SK-N-SH (cell line): Measurements from ENCODE around the gene CDH23. TPM values are rescaled to one million over a fixed set of nuclear protein-coding genes. Genes with fewer than 3 reads are reported as not detected.

Source experiments
- CTCF ChIA-PET: fragments of 300-600, 350-600 bp; formaldehyde crosslinking; extraction: SDS; loops from one replicate; lab custom pipeline; 2021; lab: Yijun Ruan, JAX
- POLR2A ChIA-PET: fragments of 350-600 bp; sonication (Branson Sonifier 250); formaldehyde crosslinking; extraction: SDS; loops from one replicate; lab custom pipeline; 2020; ENCODE audit warnings: antibody characterized with exemption, inconsistent platforms; lab: Yijun Ruan, JAX
- DNase-seq: peaks from one replicate; pipeline ENCODE4 v3.0.0; 2012
- H2AFZ ChIP-seq: fragments of 200-600 bp; sonication (generic); 2 replicates; pipeline ENCODE4 v1.8.1; 2016; ENCODE audit warnings: antibody characterized with exemption, mild to moderate bottlenecking, low read depth
- H3F3A ChIP-seq: fragments of 200-600 bp; sonication (generic); replicated peaks from 2 replicates; pipeline ENCODE3; 2016; ENCODE audit warnings: antibody characterized with exemption, mild to moderate bottlenecking; ENCODE audit not compliant: insufficient read depth
- H3K27ac ChIP-seq, 2 experiments: fragments of 200-500 bp in 1 of 2; fragments of 200-600 bp in 1 of 2; sonication (Bioruptor generic) in 1 of 2; sonication (generic), shearing (Covaris generic) in 1 of 2; 2 replicates each; pipeline versions ENCODE4 v1.5.1 to v1.6.1; 2014 to 2016; ENCODE audit warnings: low read depth in 2 of 2, inconsistent platforms in 1 of 2, low read length in 1 of 2, mild to moderate bottlenecking in 1 of 2, mixed read lengths in 1 of 2
- H3K27me3 ChIP-seq: fragments of 200-600 bp; sonication (generic), shearing (Covaris generic); 2 replicates; pipeline ENCODE4 v1.6.1; 2016; ENCODE audit warnings: mixed run types; ENCODE audit not compliant: insufficient read depth
- H3K36me3 ChIP-seq, 2 experiments: fragments of 200-500 bp in 1 of 2; fragments of 200-600 bp in 1 of 2; sonication (Bioruptor generic) in 1 of 2; sonication (generic) in 1 of 2; replicated peaks in 1 of 2; 2 replicates each; pipeline versions ENCODE3 to v1.5.1; 2014 to 2016; ENCODE audit warnings: low read length in 1 of 2, mild to moderate bottlenecking in 1 of 2; ENCODE audit not compliant: insufficient read depth in 2 of 2, control insufficient read depth in 1 of 2
- H3K4me1 ChIP-seq, 2 experiments: fragments of 200-500 bp in 1 of 2; fragments of 200-600 bp in 1 of 2; sonication (Bioruptor generic) in 1 of 2; sonication (generic), shearing (Covaris generic) in 1 of 2; 2 replicates each; pipeline versions ENCODE4 v1.5.1 to v1.6.1; 2014 to 2016; ENCODE audit warnings: low read depth in 1 of 2, low read length in 1 of 2, mixed run types in 1 of 2; ENCODE audit not compliant: insufficient read depth in 2 of 2, control insufficient read depth in 1 of 2
- H3K4me2 ChIP-seq: fragments of 200-600 bp; sonication (generic), shearing (Covaris generic); 2 replicates; pipeline ENCODE4 v1.6.1; 2017; ENCODE audit warnings: mixed run types
- H3K4me3 ChIP-seq, 2 experiments: fragments of 200-500 bp in 1 of 2; fragments of 200-600 bp in 1 of 2; sonication (Bioruptor generic) in 1 of 2; sonication (generic), shearing (Covaris generic) in 1 of 2; 2 replicates each; pipeline versions ENCODE4 v1.5.1 to v1.8.1; 2014 to 2016; ENCODE audit warnings: low read depth in 2 of 2, inconsistent platforms in 1 of 2, low read length in 1 of 2, mild to moderate bottlenecking in 1 of 2, mixed read lengths in 1 of 2, moderate library complexity in 1 of 2
- H3K79me2 ChIP-seq: fragments of 200-600 bp; sonication (generic); 2 replicates; pipeline ENCODE4 v1.8.1; 2017; ENCODE audit warnings: mild to moderate bottlenecking; ENCODE audit not compliant: insufficient read depth
- H3K9ac ChIP-seq: fragments of 200-600 bp; sonication (generic); 2 replicates; pipeline ENCODE4 v1.6.1; 2017; ENCODE audit warnings: mixed run types
- H3K9me2 ChIP-seq: fragments of 200-600 bp; sonication (generic); 2 replicates; pipeline ENCODE4 v1.6.1; 2017; ENCODE audit warnings: mixed run types
- H3K9me3 ChIP-seq: fragments of 200-600 bp; sonication (generic); 2 replicates; pipeline ENCODE4 v1.6.1; 2017; ENCODE audit warnings: mixed run types, mild to moderate bottlenecking, moderate library complexity
- H4K20me1 ChIP-seq: fragments of 200-600 bp; sonication (generic); 2 replicates; pipeline ENCODE4 v1.6.1; 2017; ENCODE audit warnings: mild to moderate bottlenecking, mixed run types; ENCODE audit not compliant: insufficient read depth
- CHD2 ChIP-seq: fragments of 150-350 bp; IDR thresholded peaks from 2 replicates; pipeline ENCODE4 v1.6.1; 2018; ENCODE audit warnings: low read length; ENCODE audit not compliant: partially characterized antibody
- FOXJ3 ChIP-seq: sonication (generic); formaldehyde crosslinking; IDR thresholded peaks from 2 replicates; pipeline ENCODE4 v1.5.1; 2020; ENCODE audit warnings: mild to moderate bottlenecking, missing genetic modification reagents
- GABPA ChIP-seq: IDR thresholded peaks from 2 replicates; pipeline ENCODE4 v1.4.0; 2012; ENCODE audit warnings: low read depth, mild to moderate bottlenecking
- IRF3 ChIP-seq: fragments of 150-350 bp; IDR thresholded peaks from 2 replicates; pipeline ENCODE4 v1.6.1; 2016; ENCODE audit warnings: mild to moderate bottlenecking, low read depth, low read length
- JUND ChIP-seq: IDR thresholded peaks from 2 replicates; pipeline ENCODE4 v1.4.0; 2012
- MAX ChIP-seq: IDR thresholded peaks from 2 replicates; pipeline ENCODE4 v1.4.0; 2012; ENCODE audit warnings: low read depth
- MEF2A ChIP-seq: IDR thresholded peaks from 2 replicates; pipeline ENCODE4 v1.4.0; 2012; ENCODE audit warnings: low read depth, borderline replicate concordance
- NRF1 ChIP-seq: IDR thresholded peaks from 2 replicates; pipeline ENCODE4 v1.6.1; 2012; ENCODE audit warnings: low read depth, mild to moderate bottlenecking, low read length
- PBX3 ChIP-seq: IDR thresholded peaks from 2 replicates; pipeline ENCODE4; 2012
- REST ChIP-seq: IDR thresholded peaks from 2 replicates; pipeline ENCODE4 v1.6.1; 2012; ENCODE audit warnings: mild to moderate bottlenecking, low read depth, low read length, moderate library complexity
- RFX5 ChIP-seq: IDR thresholded peaks from 2 replicates; pipeline ENCODE4 v1.6.1; 2012; ENCODE audit warnings: mild to moderate bottlenecking, improper control_type of control experiment, low read length
- RXRA ChIP-seq: IDR thresholded peaks from 2 replicates; pipeline ENCODE4 v1.4.0; 2012; ENCODE audit warnings: low read depth, mild to moderate bottlenecking, borderline replicate concordance
- TCF12 ChIP-seq: IDR thresholded peaks from 2 replicates; pipeline ENCODE4 v1.4.0; 2012
- TEAD4 ChIP-seq: IDR thresholded peaks from 2 replicates; pipeline ENCODE4 v1.4.0; 2012; ENCODE audit warnings: mild to moderate bottlenecking, borderline replicate concordance; ENCODE audit not compliant: insufficient read depth
- USF1 ChIP-seq: IDR thresholded peaks from 2 replicates; pipeline ENCODE4 v1.4.0; 2012; ENCODE audit warnings: low read depth, borderline replicate concordance
- YY1 ChIP-seq: IDR thresholded peaks from 2 replicates; pipeline ENCODE4 v1.4.0; 2012; ENCODE audit warnings: low read depth, mild to moderate bottlenecking
- WGBS: methylation state at CpG from one replicate; pipeline ENCODE4 v1.1.6; 2017; ENCODE audit warnings: low lambda C conversion rate; 5-methylcytosine and 5-hydroxymethylcytosine counted together
- polyA plus RNA-seq, 3 experiments: library from polyadenylated mRNA; depleted of rRNA; stranded (reverse); fragments of >200 nt; gene quantifications; 2 replicates each; pipeline ENCODE4 v1.2.3, GENCODE V29; 2012

The CDH23 gene
- polyA plus RNA-seq, 1 of the 3 experiments (the other 2 are of a cell fraction) = 0.03 TPM

- no peaks in the 10 kb centered on the region for H3K9me2 ChIP-seq
- no peak overlapping the region for H3K9ac ChIP-seq
- H3K4me2 ChIP-seq = no peak overlapping the region
- H3K27ac ChIP-seq = no peak overlapping the region
- ChIA-PET POLR2A (no interaction called here), CTCF (interaction anchor here (0.9 to 8.7 kb wide), 7 partner anchors 16 to 311 kb away, joined by 3 to 195 read pairs (median 4); partner anchors contain the start of gene CDH23)
- no peaks in the 10 kb centered on the region for H3K36me3 ChIP-seq
- H2AFZ ChIP-seq = no peak overlapping the region
- no peaks in the 10 kb centered on the region for H3K79me2 ChIP-seq
- DNase-seq = no peak
- no peak overlapping the region for H3K4me3 ChIP-seq
- no peaks in the 10 kb centered on the region for H3K9me3 ChIP-seq
- WGBS = 59% methylated on average over 9 of the region's 10 CpGs
- TF ChIP-seq GABPA (no peak), TEAD4 (no peak), RXRA (no peak), CHD2 (no peak)
- no peaks in the 10 kb centered on the region; a peak in 1 of 4 replicates for H3K4me1 ChIP-seq
- no peaks in the 10 kb centered on the region for H4K20me1 ChIP-seq
- H3F3A ChIP-seq = no peaks in the 10 kb centered on the region
- peaks cover 7% of the 10 kb centered on the region; the same call in 1 of the 2 replicates for H3K27me3 ChIP-seq
Observed at GRCh38 chr10:71694567-71694968, 297.8 kb downstream of the CDH23 start.

GRCh38 chr10:71695502-71696476 lies 299.1 kb downstream of the CDH23 start:
- Histone ChIP-seq H2AFZ (no peak overlapping the region), H3K36me3 (no peaks in the 10 kb centered on the region), H3K27ac (no peak overlapping the region), H4K20me1 (no peaks in the 10 kb centered on the region), H3K9me3 (no peaks in the 10 kb centered on the region), H3K9me2 (no peaks in the 10 kb centered on the region), H3K9ac (no peak overlapping the region), H3F3A (no peaks in the 10 kb centered on the region), H3K4me1 (peaks cover 0 to 4% of the 10 kb centered on the region in 2 experiments; a peak in 1 of 4 replicates), H3K4me3 (no peak overlapping the region), H3K79me2 (no peaks in the 10 kb centered on the region), H3K27me3 (peaks cover 19% of the 10 kb centered on the region; the same call in 1 of the 2 replicates), H3K4me2 (no peak overlapping the region)
- no peak for DNase-seq
- POLR2A ChIA-PET = interaction anchor here (1.5 kb wide), 1 partner anchor 376 kb away, joined by 3 read pairs; the partner anchor contains the start of gene SLC29A3
- WGBS = 50% methylated on average over 9 of the region's 14 CpGs
- CTCF ChIA-PET = interaction anchor here (0.6 to 8.7 kb wide), 65 partner anchors 11 to 1339 kb away, joined by 3 to 195 read pairs (median 4); partner anchors contain the start of genes C10orf105, CDH23, SLC29A3 and VSIR
- no peak for TF ChIP-seq USF1
- no peak for TF ChIP-seq IRF3
- TF ChIP-seq MEF2A = no peak
- TF ChIP-seq FOXJ3 (CRISPR knock-in tag) = no peak
- TF ChIP-seq RXRA = no peak
- no peak for TF ChIP-seq PBX3
- TF ChIP-seq REST = no peak
- TF ChIP-seq RFX5 = no peak
- TF ChIP-seq NRF1 = no peak
- no peak for TF ChIP-seq YY1
- no peak for TF ChIP-seq TCF12
- no peak for TF ChIP-seq JUND
- TF ChIP-seq MAX = no peak
- TF ChIP-seq CHD2 = no peak
